GM21526 (cell line): Measurements from ENCODE around the gene TLX2.

Experiments
- ATAC-seq: cut with Tn5 transposase; IDR thresholded peaks from one replicate; pipeline ENCODE4 v1.9.1; 2021; ENCODE audit warnings: moderate library complexity; ENCODE audit not compliant: unreplicated experiment, low FRiP score

Gene TLX2

GRCh38 chr2:74511104-74511989 is 2.9 kb upstream of the TLX2 start:
- no peak for ATAC-seq

DNA sequence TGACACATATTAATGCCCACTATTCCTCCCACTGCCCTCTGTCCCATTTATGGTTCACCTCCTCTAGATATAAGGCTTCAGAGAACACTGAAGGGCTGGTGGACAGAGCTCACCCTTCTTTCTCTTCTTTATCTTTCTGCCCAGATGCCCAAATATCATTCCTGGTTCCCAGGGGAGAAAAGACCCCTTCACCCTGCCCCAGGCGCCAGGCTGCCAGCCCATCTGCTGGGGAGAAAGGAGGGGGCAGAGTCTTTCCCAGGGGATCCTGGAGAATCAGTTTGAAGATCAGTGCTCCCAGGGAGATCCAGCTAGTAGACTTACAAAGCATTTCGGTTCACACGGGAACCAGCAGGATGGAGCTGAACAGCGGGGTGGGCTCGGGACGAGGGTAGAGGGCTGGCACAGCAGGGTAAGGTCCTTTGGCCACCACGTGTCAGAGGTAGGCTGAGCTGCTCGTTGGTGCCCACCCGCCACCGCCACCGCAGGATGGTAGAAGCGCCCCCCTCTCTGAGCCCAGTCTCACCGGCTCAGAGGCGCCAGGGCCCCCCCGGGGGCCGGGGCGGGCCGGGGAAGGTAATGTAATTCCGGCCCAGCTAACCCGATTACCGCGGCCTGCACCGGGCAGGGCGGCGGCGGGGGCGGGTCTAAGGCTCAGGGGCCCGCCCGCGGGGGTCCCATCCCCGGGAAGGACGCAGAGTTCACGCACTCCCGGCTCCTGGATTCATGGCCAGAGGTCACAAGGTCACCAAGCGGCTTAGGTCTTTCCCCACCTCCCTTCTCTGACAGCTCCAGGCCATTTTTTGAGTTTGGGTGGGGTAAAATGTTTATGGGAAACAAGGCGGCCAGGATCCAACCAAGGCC is 1.3 kb upstream of the TLX2 start:
- ATAC-seq, result no peak

- ATAC-seq, result no peak
Measured at GRCh38 chr2:74513605-74514367, 464 bp upstream of the TLX2 start.

DNA sequence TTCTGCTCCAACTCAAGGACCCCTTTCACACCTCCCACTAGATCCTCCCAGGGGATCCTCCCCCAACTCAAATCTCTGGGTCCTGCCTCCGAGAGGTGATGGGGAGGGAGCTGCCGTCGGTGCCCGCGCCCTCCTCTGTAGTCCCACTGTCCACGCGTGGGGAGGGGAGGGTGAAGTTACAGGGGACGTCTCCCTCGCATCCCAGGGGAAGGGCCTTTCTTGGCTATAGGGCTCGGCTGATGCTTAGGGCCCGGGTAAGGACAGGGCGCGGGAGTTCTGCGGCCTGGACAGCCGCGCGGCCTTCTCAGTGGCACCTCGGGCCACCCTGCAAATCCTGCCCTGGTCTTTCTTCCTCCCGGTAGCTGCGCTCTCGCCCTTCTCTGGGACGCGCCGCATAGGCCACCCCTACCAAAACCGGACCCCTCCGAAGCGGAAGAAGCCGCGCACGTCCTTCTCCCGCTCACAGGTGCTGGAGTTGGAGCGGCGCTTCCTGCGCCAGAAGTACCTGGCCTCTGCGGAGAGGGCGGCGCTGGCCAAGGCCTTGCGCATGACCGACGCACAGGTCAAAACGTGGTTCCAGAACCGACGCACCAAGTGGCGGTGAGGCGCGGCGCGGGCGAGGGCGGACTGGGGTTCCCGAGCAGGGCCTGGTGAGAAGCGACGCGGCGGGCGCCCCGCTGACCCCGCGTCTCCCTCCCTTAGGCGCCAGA is 1.2 kb downstream of the TLX2 start:
- no peak for ATAC-seq

DNA sequence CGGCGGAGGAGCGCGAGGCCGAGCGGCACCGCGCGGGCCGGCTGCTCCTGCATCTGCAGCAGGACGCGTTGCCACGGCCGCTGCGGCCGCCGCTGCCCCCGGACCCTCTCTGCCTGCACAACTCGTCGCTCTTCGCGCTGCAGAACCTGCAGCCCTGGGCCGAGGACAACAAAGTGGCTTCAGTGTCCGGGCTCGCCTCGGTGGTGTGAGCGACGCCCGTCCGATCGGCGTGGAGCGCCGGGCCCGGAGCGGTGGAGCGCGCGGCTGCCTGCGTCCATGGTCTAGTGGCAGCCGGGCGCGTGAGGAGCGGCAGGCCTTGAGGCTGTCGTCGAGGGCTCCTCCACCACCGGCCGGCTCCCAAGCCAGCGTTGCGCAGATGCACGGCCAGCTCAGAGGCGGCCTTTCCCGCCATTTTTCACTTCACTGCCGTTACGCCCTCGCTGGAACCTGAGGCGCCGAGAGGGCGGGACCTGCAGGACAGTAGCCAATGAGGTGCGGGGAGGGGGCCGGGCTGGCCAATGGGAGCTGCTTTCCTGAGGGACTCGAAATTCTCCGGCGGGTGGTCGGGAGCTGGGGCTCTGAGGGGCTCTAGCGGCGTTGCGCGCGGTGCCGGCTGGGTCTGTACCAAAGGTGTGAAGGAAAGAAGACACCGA is 1.9 kb downstream of the TLX2 start:
- ATAC-seq, result no peak

DNA sequence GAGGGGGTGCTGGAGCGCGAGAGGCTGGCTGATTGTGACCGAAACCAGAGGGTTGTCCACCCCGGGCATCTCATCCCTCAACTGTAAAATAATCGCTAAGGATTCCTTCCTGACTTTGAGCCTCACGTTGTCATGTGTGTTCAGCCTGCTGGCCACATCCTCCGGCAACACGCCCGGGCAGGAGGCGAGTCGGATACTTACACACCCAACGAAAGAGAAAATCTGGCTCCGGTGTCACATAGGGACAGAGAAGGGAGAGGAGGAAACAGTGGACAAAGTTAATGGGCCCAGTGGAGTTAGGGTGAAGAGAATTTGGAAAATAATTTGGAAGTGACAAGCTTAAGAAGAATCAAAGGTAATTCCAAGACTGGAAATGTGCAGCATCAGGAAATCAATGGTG is 2.4 kb downstream of the TLX2 start:
- ATAC-seq, result no peak

GRCh38 chr2:74522516-74522915 is 8.3 kb downstream of the TLX2 start:
- no peak for ATAC-seq

GRCh38 chr2:74524005-74524404 is 9.8 kb downstream of the TLX2 start:
- ATAC-seq, result no peak

GRCh38 chr2:74524955-74525716 is 10.9 kb downstream of the TLX2 start:
- no peak for ATAC-seq

- no peak for ATAC-seq
Measured at GRCh38 chr2:74525717-74526648, 11.7 kb downstream of the TLX2 start, which contains the start of gene DQX1. Gene DQX1 (minus strand): TSS chr2:74526231. CDS start chr2:74525729, 502 bp downstream.

GRCh38 chr2:74526649-74527230 is 12.5 kb downstream of the TLX2 start:
- ATAC-seq, result no peak

DNA sequence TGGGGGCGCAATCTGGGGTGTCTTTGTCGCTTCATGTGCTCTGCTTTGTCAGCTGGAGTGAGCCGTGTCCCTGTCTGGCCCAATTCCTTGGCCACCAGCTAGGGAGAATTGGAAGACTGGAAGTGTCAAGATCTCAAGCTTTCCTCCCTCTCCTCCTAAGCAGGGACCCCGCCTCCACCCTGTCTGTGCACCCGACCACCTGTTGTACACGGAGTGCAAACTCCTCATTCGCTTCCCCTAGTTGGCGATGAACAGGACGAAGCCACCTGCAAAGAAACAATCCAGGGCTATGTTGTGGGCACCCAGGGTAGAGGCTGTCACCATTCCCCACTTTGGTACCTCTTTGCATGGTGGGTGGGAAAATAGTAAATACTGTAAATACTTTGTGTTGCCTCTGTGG is 13.5 kb downstream of the TLX2 start:
- ATAC-seq, result no peak

GRCh38 chr2:74528600-74529356 is 14.5 kb downstream of the TLX2 start:
- peak; percentile 10 for ATAC-seq

GRCh38 chr2:74529357-74530238 is 15.3 kb downstream of the TLX2 start, which contains the start of the genes AUP1 and HTRA2:
Gene AUP1 (minus strand): TSS chr2:74529706. CDS start chr2:74529629, 77 bp downstream.
Gene HTRA2 (plus strand): TSS chr2:74529933. CDS start chr2:74530007, 74 bp downstream.
- ATAC-seq, result peak; percentile 73
